ENCODE results near the gene SLC51A. TPM values are rescaled to one million over a fixed set of nuclear protein-coding genes. Genes with fewer than 3 reads are reported as not detected.
A peak's percentile ranks its signal among the peaks of the same experiment; 100 is the strongest.

Gene SLC51A
- total and polyA plus RNA-seq, 2 of the 13 experiments (the other 11 are each of a cell fraction or from before 2014, with no cell fraction given): 4.3 to 48.8 TPM

DNA sequence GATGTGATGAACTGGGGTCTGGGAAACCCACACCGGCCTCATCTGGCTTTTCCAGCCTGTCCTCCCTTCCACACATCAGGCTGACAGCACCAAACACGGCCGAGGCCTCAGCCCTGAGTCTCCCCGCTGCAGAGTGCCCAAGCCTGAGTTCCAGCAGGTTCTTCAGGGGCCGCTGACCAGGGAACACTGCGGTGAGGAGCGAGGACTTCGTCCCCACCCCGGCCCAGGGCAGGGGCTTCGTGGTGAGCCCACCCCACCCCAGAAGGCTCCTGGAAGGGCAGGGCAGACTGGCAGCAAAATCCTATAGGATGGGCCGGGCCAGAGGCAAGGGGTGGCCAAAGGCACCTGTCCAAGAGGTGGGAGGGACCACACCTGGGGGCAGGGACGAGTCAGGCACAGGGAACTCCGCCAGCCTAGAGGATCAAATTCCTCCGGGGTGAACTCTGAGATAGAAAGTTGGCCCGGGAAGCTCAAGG is at the start of gene SLC51A (continued):
- TF ChIP-seq, protein P1, sequence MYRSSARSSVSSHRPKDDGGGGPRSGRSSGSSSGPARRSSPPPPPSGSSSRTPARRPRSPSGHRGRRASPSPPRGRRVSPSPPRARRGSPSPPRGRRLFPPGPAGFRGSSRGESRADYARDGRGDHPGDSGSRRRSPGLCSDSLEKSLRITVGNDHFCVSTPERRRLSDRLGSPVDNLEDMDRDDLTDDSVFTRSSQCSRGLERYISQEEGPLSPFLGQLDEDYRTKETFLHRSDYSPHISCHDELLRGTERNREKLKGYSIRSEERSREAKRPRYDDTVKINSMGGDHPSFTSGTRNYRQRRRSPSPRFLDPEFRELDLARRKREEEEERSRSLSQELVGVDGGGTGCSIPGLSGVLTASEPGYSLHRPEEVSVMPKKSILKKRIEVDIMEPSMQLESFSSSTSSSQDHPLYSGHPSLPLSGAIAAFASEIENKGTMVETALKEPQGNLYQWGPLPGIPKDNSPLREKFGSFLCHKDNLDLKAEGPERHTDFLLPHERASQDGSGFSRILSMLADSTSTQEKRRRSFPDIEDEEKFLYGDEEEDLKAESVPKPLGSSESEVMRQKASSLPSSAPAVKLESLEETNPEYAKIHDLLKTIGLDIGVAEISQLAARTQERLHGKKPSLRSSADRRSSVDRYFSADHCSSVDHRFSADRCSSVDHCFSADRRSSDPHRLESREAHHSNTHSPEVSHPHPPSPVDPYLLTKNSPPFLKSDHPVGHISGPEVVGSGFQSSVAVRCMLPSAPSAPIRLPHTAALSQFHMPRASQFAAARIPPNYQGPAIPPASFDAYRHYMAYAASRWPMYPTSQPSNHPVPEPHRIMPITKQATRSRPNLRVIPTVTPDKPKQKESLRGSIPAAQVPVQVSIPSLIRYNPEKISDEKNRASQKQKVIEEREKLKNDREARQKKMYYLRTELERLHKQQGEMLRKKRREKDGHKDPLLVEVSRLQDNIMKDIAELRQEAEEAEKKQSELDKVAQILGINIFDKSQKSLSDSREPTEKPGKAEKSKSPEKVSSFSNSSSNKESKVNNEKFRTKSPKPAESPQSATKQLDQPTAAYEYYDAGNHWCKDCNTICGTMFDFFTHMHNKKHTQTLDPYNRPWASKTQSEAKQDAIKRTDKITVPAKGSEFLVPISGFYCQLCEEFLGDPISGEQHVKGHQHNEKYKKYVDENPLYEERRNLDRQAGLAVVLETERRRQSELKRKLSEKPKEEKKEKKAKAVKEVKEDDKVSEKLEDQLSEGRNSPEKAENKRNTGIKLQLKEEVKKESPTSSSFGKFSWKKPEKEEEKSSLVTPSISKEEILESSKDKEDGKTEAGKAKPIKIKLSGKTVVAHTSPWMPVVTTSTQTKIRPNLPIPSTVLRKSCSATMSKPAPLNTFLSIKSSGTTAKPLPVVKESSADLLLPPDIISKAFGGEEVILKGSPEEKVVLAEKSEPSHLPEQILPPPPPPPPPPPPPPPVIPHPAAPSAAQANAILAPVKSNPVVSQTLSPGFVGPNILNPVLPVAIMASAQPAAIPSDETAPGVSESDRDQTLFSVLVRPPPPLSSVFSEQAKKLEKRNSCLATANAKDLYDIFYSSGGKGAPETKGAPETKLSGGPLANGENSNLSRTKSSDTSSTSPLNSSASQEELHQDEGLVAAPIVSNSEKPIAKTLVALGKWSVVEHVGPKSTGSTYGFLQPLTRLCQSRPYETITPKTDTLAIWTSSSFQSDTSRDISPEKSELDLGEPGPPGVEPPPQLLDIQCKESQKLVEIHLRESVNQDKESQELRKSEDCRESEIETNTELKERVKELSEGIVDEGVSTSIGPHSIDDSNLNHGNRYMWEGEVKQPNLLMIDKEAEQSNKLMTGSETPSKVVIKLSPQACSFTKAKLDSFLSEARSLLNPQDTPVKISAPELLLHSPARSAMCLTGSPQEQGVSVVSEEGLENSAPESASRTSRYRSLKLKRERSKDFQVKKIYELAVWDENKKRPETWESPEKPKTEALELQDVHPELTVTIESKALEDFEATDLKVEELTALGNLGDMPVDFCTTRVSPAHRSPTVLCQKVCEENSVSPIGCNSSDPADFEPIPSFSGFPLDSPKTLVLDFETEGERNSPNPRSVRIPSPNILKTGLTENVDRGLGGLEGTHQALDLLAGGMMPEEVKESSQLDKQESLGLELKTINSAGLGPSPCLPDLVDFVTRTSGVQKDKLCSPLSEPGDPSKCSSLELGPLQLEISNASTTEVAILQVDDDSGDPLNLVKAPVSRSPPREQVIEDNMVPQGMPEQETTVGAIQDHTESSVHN (CRISPR knock-in tag; IDR thresholded peaks at IDR 0.05): no peak
- TF ChIP-seq HOXD1 (CRISPR knock-in tag; IDR thresholded peaks at IDR 0.05): no peak
- TF ChIP-seq GATAD2A (CRISPR knock-in tag; IDR thresholded peaks at IDR 0.05): no peak; the same call in 1 of the 2 replicates
- TF ChIP-seq SYNCRIP (IDR thresholded peaks at IDR 0.05; ENCODE audit: insufficient read depth, low read depth, low read length): no peak
- no peak for TF ChIP-seq GTF3A (CRISPR knock-in tag; conservative IDR thresholded peaks at IDR 0.05)
- TF ChIP-seq TAF15 (IDR thresholded peaks at IDR 0.05; ENCODE audit: low read depth, low read length, poor library complexity, severe bottlenecking): no peak
- TF ChIP-seq HES4 (CRISPR knock-in tag; IDR thresholded peaks at IDR 0.05; ENCODE audit: borderline replicate concordance): no peak
- no peak for TF ChIP-seq ZNF572 (CRISPR knock-in tag; IDR thresholded peaks at IDR 0.05)
- 0 out of 2 replicates have a peak, but pooled peaks have one; percentile 23 for TF ChIP-seq NRL (CRISPR knock-in tag; IDR thresholded peaks at IDR 0.05; ENCODE audit: borderline replicate concordance)
- no peak for TF ChIP-seq ZNF383 (CRISPR knock-in tag; IDR thresholded peaks at IDR 0.05; ENCODE audit: borderline replicate concordance)
- no peak for TF ChIP-seq MBD4 (IDR thresholded peaks at IDR 0.05; ENCODE audit: borderline replicate concordance, low read length)
- TF ChIP-seq PCBP1 (IDR thresholded peaks at IDR 0.05; ENCODE audit: borderline replicate concordance, low read depth, low read length): no peak
- TF ChIP-seq ZFAT (CRISPR knock-in tag; conservative IDR thresholded peaks at IDR 0.05): no peak
- TF ChIP-seq ZNF260 (CRISPR knock-in tag; IDR thresholded peaks at IDR 0.05; ENCODE audit: borderline replicate concordance, low read depth): no peak
- no peak for TF ChIP-seq KAT2B (IDR thresholded peaks at IDR 0.05; ENCODE audit: borderline replicate concordance, low read depth, low read length)
- 0 out of 2 replicates have a peak, but pooled peaks have one; percentile 5 for TF ChIP-seq MIXL1 (CRISPR knock-in tag; IDR thresholded peaks at IDR 0.05)
- TF ChIP-seq DMAP1 (CRISPR knock-in tag; IDR thresholded peaks at IDR 0.05): 0 out of 2 replicates have a peak, but pooled peaks have one; percentile 28
- peak; percentile 96 for TF ChIP-seq ZEB1 (IDR thresholded peaks at IDR 0.05; ENCODE audit: insufficient replicate concordance, low read depth)
- TF ChIP-seq SETDB1 (CRISPR knock-in tag; IDR thresholded peaks at IDR 0.05; ENCODE audit: borderline replicate concordance): no peak
- TF ChIP-seq KDM5B (CRISPR knock-in tag; IDR thresholded peaks at IDR 0.05; ENCODE audit: borderline replicate concordance): peak; percentile 15; the same call in 1 of the 2 replicates
- TF ChIP-seq IKZF5 (CRISPR knock-in tag; IDR thresholded peaks at IDR 0.05): 0 out of 2 replicates have a peak, but pooled peaks have one; percentile 29
